ENCODE data around the gene SUSD6. TPM values are rescaled to one million over a fixed set of nuclear protein-coding genes. Genes with fewer than 3 reads are reported as not detected.

Gene SUSD6
- polyA plus RNA-seq, 4 donors: 14.3 to 46.2 (median 16.7) TPM

DNA sequence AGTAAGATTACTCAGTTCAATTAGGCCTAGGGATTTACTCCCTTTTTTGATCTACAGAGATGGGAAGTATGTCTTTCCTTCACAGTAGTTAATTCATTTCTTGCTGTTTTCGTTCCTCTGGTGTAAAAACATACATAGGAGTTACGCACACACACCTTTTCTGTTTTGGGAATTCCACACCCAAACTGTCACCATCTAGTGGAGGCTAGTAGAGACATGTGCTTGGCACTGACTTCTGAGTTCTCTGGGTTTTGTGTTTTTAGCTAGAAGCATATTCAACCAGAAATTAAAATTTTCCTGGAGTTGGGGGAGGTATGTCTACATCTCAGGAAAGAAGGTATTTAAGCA, 1.4 kb downstream of the SUSD6 start:
- DNase-seq: no peak
- H3K4me1 ChIP-seq (ENCODE audit: control insufficient read depth in 3 of 3, insufficient read depth in 2 of 3, low read depth in 1 of 3, low read length in 2 of 3): peaks cover 9 to 50% (median 28%) of the 10 kb centered on the region in 3 donors
- peak overlapping the region; percentile 91 to 100 (median 96) for H3K27ac ChIP-seq (ENCODE audit: low read depth in 1 of 3, low read length in 2 of 3)
- no peak for FAIRE-seq
- H3K9me3 ChIP-seq (ENCODE audit: control insufficient read depth in 2 of 2, insufficient read depth in 1 of 2, low read depth in 1 of 2, low read length in 1 of 2): no peaks in the 10 kb centered on the region
- peak overlapping the region; percentile 12 to 99 (median 79) for H3K4me3 ChIP-seq (ENCODE audit: low read depth in 1 of 3, low read length in 3 of 3)
- no peaks in the 10 kb centered on the region for H3K27me3 ChIP-seq (ENCODE audit: control insufficient read depth in 3 of 3, insufficient read depth in 3 of 3, low read length in 3 of 3)
- 5 to 19% (median 11%) methylated on average over 2 of the region's 2 CpGs for WGBS, 3 donors
- peaks cover 0 to 5% (median 0%) of the 10 kb centered on the region in 3 donors for H3K36me3 ChIP-seq (ENCODE audit: control insufficient read depth in 3 of 3, insufficient read depth in 2 of 3, low read depth in 1 of 3, low read length in 3 of 3)

DNA sequence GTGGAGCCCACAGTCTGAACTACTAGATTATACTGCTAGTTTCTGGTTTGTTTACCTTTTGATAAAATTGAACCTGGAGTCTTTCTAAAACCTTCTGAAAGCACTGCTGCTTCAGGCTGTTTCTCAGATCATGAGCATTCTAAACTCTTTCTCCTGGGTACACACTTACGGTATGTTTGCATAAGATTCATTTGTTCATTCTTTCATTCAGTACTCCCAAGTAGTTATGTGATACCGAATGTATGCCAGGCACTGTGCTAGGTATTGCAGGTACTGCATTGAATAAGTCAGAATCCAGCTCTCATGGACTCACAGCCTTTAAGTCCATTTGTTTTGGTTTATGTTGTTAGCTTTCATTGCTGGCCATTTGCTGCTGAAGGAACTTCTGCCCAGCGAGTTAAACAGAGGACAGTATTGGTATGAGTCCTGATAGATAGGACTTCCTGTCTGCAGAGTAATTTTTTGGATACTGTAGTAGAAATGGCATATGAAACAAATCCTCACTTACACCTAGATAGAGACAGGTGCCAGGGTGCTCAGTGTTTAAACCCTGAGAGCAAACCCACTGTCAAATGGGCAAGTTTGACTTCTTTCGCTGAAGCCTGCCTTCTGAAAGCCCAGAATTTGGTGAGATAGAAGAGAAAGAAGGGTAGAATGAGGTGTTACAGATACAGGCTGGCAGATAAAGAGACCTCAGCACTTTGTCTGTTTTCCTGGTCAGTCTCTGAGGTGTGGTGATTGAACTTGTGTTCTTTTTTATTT, 2.1 kb downstream of the SUSD6 start:
- peaks cover 10 to 50% (median 31%) of the 10 kb centered on the region in 3 donors for H3K4me1 ChIP-seq (ENCODE audit: control insufficient read depth in 3 of 3, insufficient read depth in 2 of 3, low read depth in 1 of 3, low read length in 2 of 3)
- H3K9me3 ChIP-seq (ENCODE audit: control insufficient read depth in 2 of 2, insufficient read depth in 1 of 2, low read depth in 1 of 2, low read length in 1 of 2): no peaks in the 10 kb centered on the region
- FAIRE-seq (no peak), DNase-seq (peak in 1 of 2 donors; percentile 32)
- H3K36me3 ChIP-seq (ENCODE audit: control insufficient read depth in 3 of 3, insufficient read depth in 2 of 3, low read depth in 1 of 3, low read length in 3 of 3): peaks cover 0 to 5% (median 0%) of the 10 kb centered on the region in 3 donors
- peak overlapping the region in 1 of 3 donors; percentile 99 for H3K4me3 ChIP-seq (ENCODE audit: low read depth in 1 of 3, low read length in 3 of 3)
- WGBS, 3 donors: 24 to 48% (median 33%) methylated on average over 4 of the region's 4 CpGs
- H3K27me3 ChIP-seq (ENCODE audit: control insufficient read depth in 3 of 3, insufficient read depth in 3 of 3, low read length in 3 of 3): no peaks in the 10 kb centered on the region
- peak overlapping the region; percentile 25 to 91 (median 78) for H3K27ac ChIP-seq (ENCODE audit: low read depth in 1 of 3, low read length in 2 of 3)

DNA sequence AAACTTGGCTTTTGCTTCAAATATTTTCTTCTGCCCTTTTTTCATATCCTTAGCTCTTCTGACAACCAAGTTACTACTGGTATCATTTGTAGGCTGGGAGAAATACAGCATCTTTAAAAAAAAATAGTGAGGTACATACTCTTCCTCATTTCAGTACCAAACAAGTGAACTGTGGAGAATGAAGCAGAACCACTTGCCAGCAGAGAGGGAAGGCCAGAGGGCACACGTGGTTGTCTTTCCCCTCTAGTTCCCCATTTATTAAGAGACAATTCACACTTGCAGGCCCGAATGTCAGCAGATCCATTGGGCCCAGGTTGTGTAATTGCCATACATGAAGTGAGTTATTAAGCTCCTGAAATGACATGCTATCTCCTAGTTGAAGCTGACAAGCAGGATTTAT, 3.2 kb downstream of the SUSD6 start:
- Histone ChIP-seq H3K9me3 (ENCODE audit: control insufficient read depth in 2 of 2, insufficient read depth in 1 of 2, low read depth in 1 of 2, low read length in 1 of 2) (no peaks in the 10 kb centered on the region), H3K4me3 (ENCODE audit: low read depth in 1 of 3, low read length in 3 of 3) (peak overlapping the region in 1 of 3 donors; percentile 21), H3K4me1 (ENCODE audit: control insufficient read depth in 3 of 3, insufficient read depth in 2 of 3, low read depth in 1 of 3, low read length in 2 of 3) (peaks cover 13 to 50% (median 39%) of the 10 kb centered on the region in 3 donors), H3K36me3 (ENCODE audit: control insufficient read depth in 3 of 3, insufficient read depth in 2 of 3, low read depth in 1 of 3, low read length in 3 of 3) (peaks cover 0 to 5% (median under 1%) of the 10 kb centered on the region in 3 donors), H3K27ac (ENCODE audit: low read depth in 1 of 3, low read length in 2 of 3) (peak overlapping the region; percentile 51 to 96 (median 83)), H3K27me3 (ENCODE audit: control insufficient read depth in 3 of 3, insufficient read depth in 3 of 3, low read length in 3 of 3) (no peaks in the 10 kb centered on the region)
- no peak for FAIRE-seq
- DNase-seq: peak in 1 of 2 donors; percentile 37
- 5 to 23% (median 10%) methylated on average over 2 of the region's 2 CpGs for WGBS, 3 donors

DNA sequence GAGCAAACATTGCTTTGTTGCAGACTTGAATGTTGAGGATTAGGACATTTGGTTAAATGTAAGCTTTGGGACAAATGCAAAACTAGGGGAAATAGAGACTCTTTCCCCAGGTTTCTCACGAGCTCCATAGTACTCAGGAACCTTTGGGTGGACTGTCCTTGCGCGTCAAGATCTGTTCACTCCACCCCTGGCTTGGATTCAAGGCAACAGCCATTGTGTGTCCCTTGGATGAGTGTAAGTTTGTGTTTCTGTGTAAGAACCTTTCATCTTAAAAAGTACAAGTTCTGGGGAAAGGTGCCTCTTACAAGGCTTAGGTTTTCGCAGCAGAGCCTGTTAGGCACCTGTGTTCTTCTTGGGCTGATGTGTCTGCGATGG, 3.7 kb downstream of the SUSD6 start:
- Histone ChIP-seq H3K4me1 (ENCODE audit: control insufficient read depth in 3 of 3, insufficient read depth in 2 of 3, low read depth in 1 of 3, low read length in 2 of 3) (peaks cover 12 to 47% (median 44%) of the 10 kb centered on the region in 3 donors), H3K27me3 (ENCODE audit: control insufficient read depth in 3 of 3, insufficient read depth in 3 of 3, low read length in 3 of 3) (no peaks in the 10 kb centered on the region), H3K9me3 (ENCODE audit: control insufficient read depth in 2 of 2, insufficient read depth in 1 of 2, low read depth in 1 of 2, low read length in 1 of 2) (no peaks in the 10 kb centered on the region), H3K36me3 (ENCODE audit: control insufficient read depth in 3 of 3, insufficient read depth in 2 of 3, low read depth in 1 of 3, low read length in 3 of 3) (peaks cover 0 to 5% (median 3%) of the 10 kb centered on the region in 3 donors), H3K27ac (ENCODE audit: low read depth in 1 of 3, low read length in 2 of 3) (peak overlapping the region; percentile 51 to 96 (median 83)), H3K4me3 (ENCODE audit: low read depth in 1 of 3, low read length in 3 of 3) (peak overlapping the region in 1 of 3 donors; percentile 21)
- 48 to 58% (median 53%) methylated on average over 5 of the region's 5 CpGs for WGBS, 3 donors
- no peak for FAIRE-seq
- DNase-seq: peak in 1 of 2 donors; percentile 40

DNA sequence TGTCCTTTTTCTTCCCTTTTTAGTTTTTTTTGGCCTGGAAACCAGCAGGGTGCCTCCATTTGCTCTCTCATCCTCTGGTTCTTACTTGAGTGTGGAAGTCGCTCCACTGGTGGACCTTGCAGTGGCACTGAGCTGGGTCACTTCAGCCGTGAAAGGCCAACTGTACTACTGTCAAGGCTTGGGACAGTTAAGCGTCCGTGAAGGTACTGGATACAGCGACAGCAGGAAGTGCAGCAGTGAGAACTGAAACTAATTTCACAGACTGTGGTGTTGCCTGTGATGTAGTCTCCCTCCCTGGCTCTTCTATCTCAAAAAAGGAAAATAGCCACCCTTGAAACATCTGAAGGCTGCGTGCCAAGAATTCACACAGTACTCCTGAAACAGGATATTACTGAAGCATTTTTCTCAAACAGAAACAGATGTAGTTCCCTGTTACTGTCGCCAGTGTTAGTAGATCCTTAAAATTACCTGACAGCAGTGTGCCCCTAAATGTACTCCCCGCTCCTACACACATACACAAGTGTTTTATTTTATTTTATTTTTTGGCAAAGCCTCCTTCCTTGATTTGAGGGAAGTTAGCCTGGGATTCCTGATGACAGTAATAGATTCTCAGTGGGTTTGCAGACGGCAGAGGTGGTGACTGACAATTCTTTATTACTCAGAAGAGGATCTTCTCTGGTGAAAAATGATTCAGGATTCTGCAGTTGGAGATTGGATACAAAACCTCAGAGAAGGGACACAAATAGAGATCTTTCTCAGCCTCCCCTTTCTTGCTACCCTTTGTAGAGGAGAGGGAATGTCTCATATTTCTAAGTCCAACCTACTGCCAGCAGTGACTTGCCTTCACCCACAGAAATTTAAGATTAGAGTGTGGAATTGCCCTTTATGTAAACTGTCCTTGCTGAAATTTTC, 4.4 kb downstream of the SUSD6 start:
- H3K4me3 ChIP-seq (ENCODE audit: low read depth in 1 of 3, low read length in 3 of 3): peak overlapping the region in 1 of 3 donors; percentile 21
- peak overlapping the region; percentile 51 to 96 (median 83) for H3K27ac ChIP-seq (ENCODE audit: low read depth in 1 of 3, low read length in 2 of 3)
- peaks cover 12 to 50% (median 40%) of the 10 kb centered on the region in 3 donors for H3K4me1 ChIP-seq (ENCODE audit: control insufficient read depth in 3 of 3, insufficient read depth in 2 of 3, low read depth in 1 of 3, low read length in 2 of 3)
- no peak for FAIRE-seq
- WGBS, 3 donors: 9 to 20% (median 9%) methylated on average over 9 of the region's 9 CpGs
- DNase-seq: peak; percentile 42 to 75
- no peaks in the 10 kb centered on the region for H3K27me3 ChIP-seq (ENCODE audit: control insufficient read depth in 3 of 3, insufficient read depth in 3 of 3, low read length in 3 of 3)
- H3K9me3 ChIP-seq (ENCODE audit: control insufficient read depth in 2 of 2, insufficient read depth in 1 of 2, low read depth in 1 of 2, low read length in 1 of 2): no peaks in the 10 kb centered on the region
- H3K36me3 ChIP-seq (ENCODE audit: control insufficient read depth in 3 of 3, insufficient read depth in 2 of 3, low read depth in 1 of 3, low read length in 3 of 3): peaks cover 0 to 5% (median 3%) of the 10 kb centered on the region in 3 donors

DNA sequence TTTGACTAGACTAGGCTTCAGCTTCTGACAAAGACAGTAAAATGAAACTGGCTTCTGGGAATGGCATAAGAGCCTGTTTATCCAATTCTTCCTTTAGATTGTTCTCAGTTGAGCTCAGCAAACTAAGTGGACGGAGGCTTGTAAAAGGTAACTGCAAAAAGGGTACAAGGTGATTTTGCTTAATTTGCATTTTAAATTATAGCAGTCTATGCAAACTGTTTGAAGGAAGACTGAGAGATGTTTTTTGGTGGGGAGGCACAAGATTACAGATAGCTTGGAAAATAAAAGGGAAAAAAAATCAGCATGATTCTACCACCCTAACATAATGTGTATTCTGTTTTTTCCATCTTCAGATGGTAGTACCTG, 5.0 kb downstream of the SUSD6 start:
- Histone ChIP-seq H3K4me3 (ENCODE audit: low read depth in 1 of 3, low read length in 3 of 3) (no peak overlapping the region), H3K4me1 (ENCODE audit: control insufficient read depth in 3 of 3, insufficient read depth in 2 of 3, low read depth in 1 of 3, low read length in 2 of 3) (peaks cover 14 to 56% (median 37%) of the 10 kb centered on the region in 3 donors), H3K9me3 (ENCODE audit: control insufficient read depth in 2 of 2, insufficient read depth in 1 of 2, low read depth in 1 of 2, low read length in 1 of 2) (no peaks in the 10 kb centered on the region), H3K27me3 (ENCODE audit: control insufficient read depth in 3 of 3, insufficient read depth in 3 of 3, low read length in 3 of 3) (no peaks in the 10 kb centered on the region), H3K36me3 (ENCODE audit: control insufficient read depth in 3 of 3, insufficient read depth in 2 of 3, low read depth in 1 of 3, low read length in 3 of 3) (peaks cover 0 to 5% (median 3%) of the 10 kb centered on the region in 3 donors), H3K27ac (ENCODE audit: low read depth in 1 of 3, low read length in 2 of 3) (peak overlapping the region; percentile 51 to 96 (median 83))
- DNase-seq (no peak), FAIRE-seq (no peak)
- WGBS, 3 donors: 54 to 67% (median 63%) methylated on average over 1 of the region's 1 CpG

DNA sequence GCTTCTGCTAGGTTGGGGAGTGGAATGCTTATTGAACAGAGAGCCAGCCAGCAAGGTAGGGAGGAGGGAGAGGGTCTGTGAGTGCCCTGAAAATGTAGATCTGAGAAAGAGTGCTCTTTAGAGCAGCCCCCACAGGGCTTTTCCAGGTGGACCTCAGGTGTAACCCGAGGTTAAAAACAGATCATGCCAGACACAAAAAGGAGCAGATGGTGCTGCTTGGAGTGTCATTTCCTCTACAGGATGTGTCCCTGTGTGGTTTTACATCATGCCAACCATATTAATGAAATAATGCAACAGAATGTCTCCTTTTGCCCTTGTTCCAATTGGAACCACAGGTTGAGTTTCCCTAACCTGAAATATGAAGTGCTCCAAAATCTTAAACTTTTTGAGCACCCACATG, 6.4 kb downstream of the SUSD6 start:
- peaks cover 0 to 5% (median 3%) of the 10 kb centered on the region in 3 donors for H3K36me3 ChIP-seq (ENCODE audit: control insufficient read depth in 3 of 3, insufficient read depth in 2 of 3, low read depth in 1 of 3, low read length in 3 of 3)
- peaks cover 14 to 60% (median 33%) of the 10 kb centered on the region in 3 donors for H3K4me1 ChIP-seq (ENCODE audit: control insufficient read depth in 3 of 3, insufficient read depth in 2 of 3, low read depth in 1 of 3, low read length in 2 of 3)
- DNase-seq (no peak), FAIRE-seq (no peak)
- peak overlapping the region in 2 of 3 donors; percentile 30 to 61 for H3K27ac ChIP-seq (ENCODE audit: low read depth in 1 of 3, low read length in 2 of 3)
- H3K4me3 ChIP-seq (ENCODE audit: low read depth in 1 of 3, low read length in 3 of 3): no peak overlapping the region
- H3K9me3 ChIP-seq (ENCODE audit: control insufficient read depth in 2 of 2, insufficient read depth in 1 of 2, low read depth in 1 of 2, low read length in 1 of 2): no peaks in the 10 kb centered on the region
- H3K27me3 ChIP-seq (ENCODE audit: control insufficient read depth in 3 of 3, insufficient read depth in 3 of 3, low read length in 3 of 3): no peaks in the 10 kb centered on the region
- 44 to 63% (median 47%) methylated on average over 1 of the region's 1 CpG for WGBS, 3 donors

DNA sequence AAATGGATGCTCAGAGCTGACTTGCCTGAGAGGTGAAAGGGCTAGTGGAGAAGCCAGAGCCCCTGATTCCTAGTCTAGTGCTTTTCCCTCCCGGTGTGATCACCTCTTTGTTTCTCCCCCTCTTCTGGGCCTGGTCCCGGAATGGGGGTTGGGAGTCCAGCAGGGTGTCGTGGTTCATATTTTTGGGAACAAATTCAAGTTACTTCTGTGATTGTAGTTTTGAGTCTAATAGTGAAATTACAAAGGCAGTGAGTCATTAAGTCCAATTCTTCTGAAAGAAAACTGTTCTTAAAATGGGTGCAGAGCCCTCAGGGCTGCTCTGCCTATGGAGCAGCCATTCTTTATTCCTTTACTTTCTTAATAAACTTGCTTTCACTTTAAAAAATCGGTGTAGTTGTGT, 7.6 kb downstream of the SUSD6 start:
- 70 to 72% (median 70%) methylated on average over 4 of the region's 4 CpGs for WGBS, 3 donors
- peaks cover 0 to 5% (median 3%) of the 10 kb centered on the region in 3 donors for H3K36me3 ChIP-seq (ENCODE audit: control insufficient read depth in 3 of 3, insufficient read depth in 2 of 3, low read depth in 1 of 3, low read length in 3 of 3)
- peak in 1 of 2 donors; percentile 0 for DNase-seq
- FAIRE-seq: no peak
- H3K27ac ChIP-seq (ENCODE audit: low read depth in 1 of 3, low read length in 2 of 3): no peak overlapping the region
- no peak overlapping the region for H3K4me3 ChIP-seq (ENCODE audit: low read depth in 1 of 3, low read length in 3 of 3)
- no peaks in the 10 kb centered on the region for H3K9me3 ChIP-seq (ENCODE audit: control insufficient read depth in 2 of 2, insufficient read depth in 1 of 2, low read depth in 1 of 2, low read length in 1 of 2)
- H3K27me3 ChIP-seq (ENCODE audit: control insufficient read depth in 3 of 3, insufficient read depth in 3 of 3, low read length in 3 of 3): no peaks in the 10 kb centered on the region
- peaks cover 14 to 53% (median 23%) of the 10 kb centered on the region in 3 donors for H3K4me1 ChIP-seq (ENCODE audit: control insufficient read depth in 3 of 3, insufficient read depth in 2 of 3, low read depth in 1 of 3, low read length in 2 of 3)
